NCI-H446 treated with DMSO at 0.1 percent for 48 hours (cell line): Measurements from ENCODE around the gene GNG13.
"Not testable (repeated sequence)": the region's sequence is repeated elsewhere in the genome, so short reads cannot be mapped to it uniquely, and the experiment has no call there.

Source experiments
- DNase-seq: peaks from one replicate; lab custom pipeline; 2025; lab: John Stamatoyannopoulos, UW

GNG13 gene

GRCh38 chr16:778447-778846 lies 22.1 kb downstream of the GNG13 start:
- DNase-seq, result no peak

DNA sequence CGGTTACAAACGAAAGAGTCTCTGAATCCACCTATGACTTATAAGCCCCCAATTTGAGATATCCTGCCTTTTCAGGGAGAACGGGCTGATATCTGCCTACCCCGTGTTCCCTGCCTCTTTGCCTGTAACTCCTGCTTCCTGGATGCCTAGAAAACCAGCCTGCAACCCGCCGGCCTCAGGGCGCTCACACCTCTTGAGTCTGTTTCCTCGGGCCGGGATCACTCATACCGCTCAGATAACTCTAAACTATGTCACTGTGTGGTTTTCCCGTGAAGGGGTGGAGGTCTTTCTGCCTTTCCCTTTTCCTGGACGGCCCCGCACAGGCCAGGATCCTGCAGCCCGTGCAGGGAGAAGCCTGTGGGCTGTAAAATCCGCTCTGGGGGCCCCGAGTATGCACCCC lies 22.7 kb downstream of the GNG13 start:
- no peak for DNase-seq

DNA sequence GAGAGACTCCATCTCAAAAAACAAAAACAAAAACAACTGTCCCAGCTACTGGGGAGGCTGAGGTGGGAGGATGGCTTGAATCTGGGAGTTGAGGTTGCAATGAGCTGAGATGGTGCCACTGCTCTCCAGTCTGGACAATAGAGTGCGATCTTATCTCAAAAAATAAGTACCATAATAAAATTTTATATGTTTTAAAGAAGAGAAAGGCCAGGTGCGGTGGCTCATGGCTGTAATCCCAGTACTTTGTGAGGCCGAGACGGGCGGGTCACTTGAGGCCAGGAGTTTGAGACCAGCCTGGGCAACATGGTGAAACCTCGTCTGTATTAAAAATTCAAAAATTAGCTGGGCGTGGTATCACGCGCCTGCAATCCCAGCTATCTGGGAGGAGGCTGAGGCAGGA lies 23.7 kb downstream of the GNG13 start:
- DNase-seq, result no peak

DNA sequence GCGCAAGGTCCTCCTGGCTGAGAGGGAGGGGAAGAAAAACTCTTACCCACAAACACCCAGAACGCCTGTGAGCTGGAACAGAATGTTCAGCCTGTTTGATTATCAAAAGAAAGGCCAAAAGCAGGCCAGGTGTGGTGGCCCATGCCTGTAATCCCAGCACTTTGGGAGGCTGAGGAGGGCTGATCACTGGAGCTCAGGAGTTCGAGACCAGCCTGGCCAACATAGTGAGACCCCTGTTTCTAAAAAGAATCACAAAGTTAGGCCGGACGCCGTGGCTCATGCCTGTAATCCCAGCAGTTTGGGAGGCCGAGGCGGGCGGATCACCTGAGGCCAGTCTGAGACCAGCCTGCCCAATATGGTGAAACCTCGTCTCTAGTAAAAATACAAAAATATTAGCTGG lies 24.2 kb downstream of the GNG13 start:
- DNase-seq, result not testable (repeated sequence)

GRCh38 chr16:775236-775796 lies 25.2 kb downstream of the GNG13 start:
- DNase-seq, result no peak

DNA sequence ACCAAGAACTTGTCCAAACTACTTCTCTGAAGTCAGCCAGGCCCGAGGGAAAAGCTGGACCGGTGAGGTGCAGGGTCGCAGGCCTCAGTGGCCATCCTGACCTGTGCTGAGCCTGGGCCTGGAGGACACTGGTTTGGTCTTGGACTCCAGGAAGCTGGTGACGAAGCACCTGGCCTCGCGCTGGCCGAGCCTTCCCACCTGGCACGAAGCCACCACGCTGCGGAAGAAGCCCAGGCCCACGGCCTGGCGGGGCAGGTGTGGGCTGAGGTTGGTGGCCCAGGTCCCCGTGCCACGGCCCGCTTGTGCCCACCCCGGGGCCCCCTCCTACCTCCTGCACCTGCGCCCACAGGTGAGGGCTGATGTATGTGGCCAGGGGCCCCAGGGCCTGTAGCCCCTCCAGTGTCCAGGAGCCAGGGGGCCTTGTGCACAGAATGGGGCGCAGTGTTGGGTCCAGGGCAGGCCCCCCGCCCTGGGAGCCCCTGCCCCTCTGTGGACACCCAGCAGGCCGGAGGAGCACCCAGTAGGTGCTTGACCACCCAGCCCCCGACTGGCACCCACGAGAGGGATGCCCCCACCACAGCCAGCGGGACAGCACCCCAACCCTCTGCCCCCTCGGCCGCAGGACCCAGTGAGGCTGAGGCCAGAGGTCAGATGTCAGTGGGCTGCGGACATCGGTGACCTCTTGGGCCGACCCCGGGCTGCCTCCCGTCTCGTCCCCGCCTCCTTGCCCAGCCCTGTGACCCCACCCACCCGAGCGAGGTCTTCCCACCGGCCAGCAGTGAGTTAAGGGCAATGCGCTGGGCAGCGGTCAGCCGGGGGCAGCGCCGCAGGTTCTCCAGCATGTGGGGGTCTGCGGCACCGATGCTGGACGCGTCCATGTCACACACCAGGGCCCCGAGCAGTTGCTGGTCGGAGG lies 26.2 kb downstream of the GNG13 start:
- no peak for DNase-seq

DNA sequence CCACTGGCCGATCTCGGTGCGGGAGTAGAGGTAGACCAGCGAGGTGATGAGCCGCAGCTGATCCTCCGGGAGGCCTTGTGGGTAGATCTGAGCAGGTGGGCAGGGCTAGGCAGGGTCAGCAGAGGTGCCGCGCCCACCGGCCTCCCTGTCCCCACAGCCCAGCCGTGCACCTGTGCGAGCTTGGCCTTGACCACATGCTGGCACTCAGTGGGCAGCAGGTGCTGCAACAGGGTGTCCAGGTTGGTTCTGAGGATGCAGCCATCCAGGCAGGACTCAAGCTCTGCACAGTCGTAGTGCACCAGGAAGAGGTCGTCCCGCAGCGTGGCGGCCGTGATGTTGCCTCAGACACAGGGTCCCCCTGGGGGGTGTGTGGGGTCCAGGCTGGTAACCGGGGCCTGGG lies 27.6 kb downstream of the GNG13 start:
- no peak for DNase-seq

DNA sequence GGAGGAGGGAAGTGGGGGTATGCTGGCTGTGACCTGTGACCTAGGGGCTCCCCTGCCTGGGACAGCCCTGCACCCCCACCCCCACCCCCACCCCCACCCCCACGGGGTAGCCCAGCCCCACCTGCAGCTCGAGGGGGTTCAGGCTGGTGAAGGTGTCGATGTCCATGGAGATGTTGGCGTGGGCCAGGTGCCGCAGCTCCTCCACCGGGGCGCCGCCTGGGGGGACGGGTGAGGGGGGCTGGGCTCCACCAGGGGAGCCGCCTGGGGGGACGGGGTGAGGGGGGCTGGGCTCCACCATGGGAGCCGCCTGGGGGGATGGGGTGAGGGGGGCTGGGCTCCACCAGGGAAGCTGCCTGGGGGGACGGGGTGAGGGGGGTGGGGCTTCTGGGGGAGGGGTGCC lies 30.1 kb downstream of the GNG13 start:
- no peak for DNase-seq

- no peak for DNase-seq
These were observed 30.6 kb downstream of the GNG13 start for GRCh38 chr16:769934-770333.

- DNase-seq, result no peak
These were observed 31.2 kb downstream of the GNG13 start for GRCh38 chr16:769184-769784.

DNA sequence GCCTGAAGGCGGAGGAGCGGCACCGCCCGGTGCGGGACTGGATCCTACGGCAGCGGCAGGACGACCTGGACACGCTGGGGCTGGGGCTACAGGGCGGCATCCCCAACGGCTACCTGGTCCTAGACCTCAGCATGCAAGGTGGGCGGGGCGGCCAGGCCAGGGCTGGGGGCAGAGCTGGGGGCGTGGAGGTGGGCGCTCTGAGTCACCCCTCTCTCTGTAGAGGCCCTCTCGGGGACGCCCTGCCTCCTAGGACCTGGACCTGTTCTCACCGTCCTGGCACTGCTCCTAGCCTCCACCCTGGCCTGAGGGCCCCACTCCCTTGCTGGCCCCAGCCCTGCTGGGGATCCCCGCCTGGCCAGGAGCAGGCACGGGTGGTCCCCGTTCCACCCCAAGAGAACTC lies 32.1 kb downstream of the GNG13 start:
- DNase-seq, result no peak

DNA sequence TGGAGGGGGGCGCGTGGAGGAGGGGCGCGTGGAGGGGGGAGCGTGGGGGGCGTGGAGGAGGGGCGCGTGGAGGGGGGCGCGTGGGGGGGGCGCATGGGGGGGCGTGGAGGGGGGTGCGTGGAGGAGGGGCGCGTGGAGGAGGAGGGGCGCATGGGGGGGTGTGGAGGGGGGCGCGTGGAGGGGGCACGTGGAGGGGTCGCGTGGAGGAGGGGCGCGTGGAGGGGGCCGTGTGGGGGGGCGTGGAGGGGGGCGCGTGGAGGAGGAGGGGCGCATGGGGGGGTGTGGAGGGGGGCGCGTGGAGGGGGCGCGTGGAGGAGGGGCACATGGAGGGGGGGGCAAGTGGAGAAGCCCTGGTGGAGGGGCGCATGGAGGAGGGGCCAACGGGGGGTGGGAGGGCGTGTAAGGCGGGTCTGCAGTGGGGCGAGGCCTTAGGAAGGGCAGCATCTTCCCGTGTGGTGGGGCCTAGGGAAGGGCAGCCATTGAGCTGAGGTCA lies 32.7 kb downstream of the GNG13 start:
- DNase-seq, result no peak

DNA sequence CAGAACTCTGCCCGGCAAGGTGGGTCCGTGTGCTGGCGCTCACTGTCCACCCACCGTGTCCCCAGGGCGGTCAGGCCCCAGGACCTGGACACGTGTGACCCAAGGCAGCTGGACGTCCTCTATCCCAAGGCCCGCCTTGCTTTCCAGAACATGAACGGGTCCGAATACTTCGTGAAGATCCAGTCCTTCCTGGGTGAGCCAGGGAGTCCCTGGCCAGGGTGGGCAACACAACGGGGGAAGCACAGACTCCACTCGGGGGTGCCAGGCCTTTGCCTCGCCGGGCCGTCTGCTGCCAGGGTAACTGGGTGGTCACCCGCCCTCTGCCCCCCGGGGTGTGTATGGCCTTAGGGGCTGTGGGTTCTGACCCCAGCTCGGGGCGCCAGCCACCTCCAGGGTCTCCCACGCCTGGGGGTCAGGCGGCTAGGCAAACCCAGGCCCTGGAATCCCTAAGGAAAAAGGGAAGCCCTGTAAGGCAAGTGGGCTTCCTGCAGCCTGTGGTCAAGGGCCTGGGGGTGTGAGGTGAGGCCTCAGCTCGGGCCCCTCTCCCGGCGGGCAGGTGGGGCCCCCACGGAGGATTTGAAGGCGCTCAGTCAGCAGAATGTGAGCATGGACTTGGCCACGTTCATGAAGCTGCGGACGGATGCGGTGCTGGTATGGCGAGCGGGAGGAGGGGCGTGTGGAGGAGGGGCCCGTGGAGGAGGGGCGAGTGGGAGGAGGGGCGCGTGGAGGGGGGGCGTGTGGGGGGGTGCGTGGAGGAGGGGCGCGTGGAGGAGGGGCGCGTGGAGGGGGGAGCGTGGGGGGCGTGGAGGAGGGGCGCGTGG lies 33.5 kb downstream of the GNG13 start:
- no peak for DNase-seq

DNA sequence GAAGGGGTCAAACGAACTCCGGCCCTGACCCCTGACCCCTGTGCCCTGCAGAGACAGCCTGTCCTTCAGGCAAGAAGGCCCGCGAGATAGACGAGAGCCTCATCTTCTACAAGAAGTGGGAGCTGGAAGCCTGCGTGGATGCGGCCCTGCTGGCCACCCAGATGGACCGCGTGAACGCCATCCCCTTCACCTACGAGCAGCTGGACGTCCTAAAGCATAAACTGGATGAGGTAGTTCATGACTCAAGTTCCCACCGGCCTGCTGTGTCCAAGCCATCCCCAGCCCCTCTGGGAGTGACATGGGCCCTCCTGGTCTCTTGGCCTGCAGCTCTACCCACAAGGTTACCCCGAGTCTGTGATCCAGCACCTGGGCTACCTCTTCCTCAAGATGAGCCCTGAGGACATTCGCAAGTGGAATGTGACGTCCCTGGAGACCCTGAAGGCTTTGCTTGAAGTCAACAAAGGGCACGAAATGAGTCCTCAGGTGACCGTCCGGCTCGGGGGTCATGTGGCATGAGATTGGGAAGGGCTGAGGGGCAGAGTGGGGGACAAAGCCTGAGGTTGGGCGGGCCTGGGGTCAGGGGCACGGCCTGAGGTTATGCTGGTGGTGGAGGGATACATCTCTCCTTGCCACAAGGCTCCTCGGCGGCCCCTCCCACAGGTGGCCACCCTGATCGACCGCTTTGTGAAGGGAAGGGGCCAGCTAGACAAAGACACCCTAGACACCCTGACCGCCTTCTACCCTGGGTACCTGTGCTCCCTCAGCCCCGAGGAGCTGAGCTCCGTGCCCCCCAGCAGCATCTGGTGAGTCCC lies 34.3 kb downstream of the GNG13 start:
- no peak for DNase-seq

DNA sequence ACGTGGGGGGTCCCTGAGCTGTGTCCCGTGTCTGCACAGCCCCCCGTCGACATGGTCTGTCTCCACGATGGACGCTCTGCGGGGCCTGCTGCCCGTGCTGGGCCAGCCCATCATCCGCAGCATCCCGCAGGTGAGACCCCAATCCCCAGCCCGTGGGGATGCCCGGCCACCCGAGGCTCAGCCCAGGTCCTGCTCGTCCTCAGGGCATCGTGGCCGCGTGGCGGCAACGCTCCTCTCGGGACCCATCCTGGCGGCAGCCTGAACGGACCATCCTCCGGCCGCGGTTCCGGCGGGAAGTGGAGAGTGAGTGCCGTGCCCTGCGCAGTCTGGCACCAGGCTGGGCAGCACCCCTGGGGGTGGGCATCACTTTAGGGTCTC lies 35.1 kb downstream of the GNG13 start:
- no peak for DNase-seq

DNA sequence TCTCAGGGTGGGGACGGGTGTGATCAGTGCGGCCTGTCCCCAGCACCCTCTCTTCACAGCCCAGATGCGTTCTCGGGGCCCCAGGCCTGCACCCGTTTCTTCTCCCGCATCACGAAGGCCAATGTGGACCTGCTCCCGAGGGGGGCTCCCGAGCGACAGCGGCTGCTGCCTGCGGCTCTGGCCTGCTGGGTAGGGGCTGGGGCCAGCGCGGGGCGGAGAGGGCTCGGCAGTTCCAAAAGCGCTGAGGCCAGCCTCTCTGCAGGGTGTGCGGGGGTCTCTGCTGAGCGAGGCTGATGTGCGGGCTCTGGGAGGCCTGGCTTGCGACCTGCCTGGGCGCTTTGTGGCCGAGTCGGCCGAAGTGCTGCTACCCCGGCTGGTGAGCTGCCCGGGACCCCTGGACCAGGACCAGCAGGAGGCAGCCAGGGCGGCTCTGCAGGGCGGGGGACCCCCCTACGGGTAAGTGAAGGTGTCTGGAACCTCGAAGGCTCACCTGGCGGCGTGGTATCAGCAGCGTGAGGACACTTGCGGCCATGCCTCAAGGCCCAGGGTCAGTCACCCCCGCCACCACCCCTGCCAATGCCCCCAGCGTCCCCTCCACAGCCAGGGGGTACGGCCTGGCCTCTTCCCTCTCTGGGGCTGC lies 35.6 kb downstream of the GNG13 start:
- DNase-seq, result no peak

GRCh38 chr16:764184-764750 lies 36.3 kb downstream of the GNG13 start:
- DNase-seq, result no peak

GRCh38 chr16:763369-764183 lies 37.0 kb downstream of the GNG13 start:
- no peak for DNase-seq

DNA sequence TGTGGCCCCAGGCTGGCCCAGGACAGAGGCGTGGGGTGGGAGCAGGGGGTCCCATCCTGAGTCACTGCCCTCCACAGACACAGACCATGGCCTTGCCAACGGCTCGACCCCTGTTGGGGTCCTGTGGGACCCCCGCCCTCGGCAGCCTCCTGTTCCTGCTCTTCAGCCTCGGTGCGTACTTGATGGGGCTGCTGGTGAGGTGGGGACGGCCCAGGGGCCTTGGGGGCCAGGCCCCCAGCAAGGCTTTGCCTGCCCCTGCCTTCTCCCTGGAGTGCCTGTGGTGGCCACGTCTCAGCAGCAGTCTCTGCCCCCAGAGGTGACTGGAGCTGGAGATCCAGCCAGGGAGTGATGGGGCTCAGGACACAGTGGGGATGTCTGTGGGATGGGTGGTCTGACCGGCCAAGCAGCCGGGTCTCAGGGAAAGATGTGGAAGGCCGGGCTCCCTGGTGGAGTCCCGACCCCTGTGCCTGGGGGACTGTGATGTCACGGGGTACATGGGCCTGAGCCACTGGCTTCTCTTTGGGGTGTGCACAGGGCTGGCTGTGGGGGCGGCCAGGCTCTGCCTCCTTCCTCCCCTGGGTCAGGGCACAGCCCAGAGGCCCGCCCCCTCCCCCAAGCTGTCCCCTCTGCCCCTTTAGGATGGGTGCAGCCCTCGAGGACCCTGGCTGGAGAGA lies 37.8 kb downstream of the GNG13 start:
- DNase-seq, result no peak
